ENCODE measurements around the gene INTS11.
"Not testable (repeated sequence)": the region's sequence is repeated elsewhere in the genome, so short reads cannot be mapped to it uniquely, and the experiment has no call there.

Gene INTS11

GRCh38 chr1:1318777-1319645 lies 5.4 kb downstream of the INTS11 start:
- H3K36me3 ChIP-seq (replicated peaks), result peaks cover 27% of the 10 kb centered on the region
- DNase-seq, result no peak
- peak overlapping the region; percentile 47 for H3K27ac ChIP-seq
- H3K27me3 ChIP-seq (replicated peaks), result no peaks in the 10 kb centered on the region
- no peak overlapping the region for H3K4me3 ChIP-seq (ENCODE audit: low read depth, low read length)
- in situ Hi-C loops (cut with HindIII; ENCODE audit: low pct_ligation_motif_present, low sequenced_read_pairs), result no loop called here
- TF ChIP-seq CTCF (IDR thresholded peaks at IDR 0.05; ENCODE audit: low read depth, low read length, missing control alignments), result no peak

- TF ChIP-seq CTCF (IDR thresholded peaks at IDR 0.05; ENCODE audit: low read depth, low read length, missing control alignments), result no peak
- H3K27ac ChIP-seq, result peak overlapping the region; percentile 47
- peaks cover 36% of the 10 kb centered on the region for H3K36me3 ChIP-seq (replicated peaks)
- DNase-seq, result peak; percentile 95
- in situ Hi-C loops (cut with HindIII; ENCODE audit: low pct_ligation_motif_present, low sequenced_read_pairs), result no loop called here
- no peaks in the 10 kb centered on the region for H3K27me3 ChIP-seq (replicated peaks)
- H3K4me3 ChIP-seq (ENCODE audit: low read depth, low read length), result no peak overlapping the region
Measured at GRCh38 chr1:1318131-1318652, 6.3 kb downstream of the INTS11 start.

- peaks cover 43% of the 10 kb centered on the region for H3K36me3 ChIP-seq (replicated peaks)
- no peak for DNase-seq
- H3K27me3 ChIP-seq (replicated peaks), result no peaks in the 10 kb centered on the region
- H3K4me3 ChIP-seq (ENCODE audit: low read depth, low read length), result no peak overlapping the region
- in situ Hi-C loops (cut with HindIII; ENCODE audit: low pct_ligation_motif_present, low sequenced_read_pairs), result no loop called here
- no peak overlapping the region for H3K27ac ChIP-seq
- TF ChIP-seq CTCF (IDR thresholded peaks at IDR 0.05; ENCODE audit: low read depth, low read length, missing control alignments), result no peak
Measured at GRCh38 chr1:1317420-1317819, 7.0 kb downstream of the INTS11 start.

- in situ Hi-C loops (cut with HindIII; ENCODE audit: low pct_ligation_motif_present, low sequenced_read_pairs); H3K27ac ChIP-seq; H3K4me3 ChIP-seq (ENCODE audit: low read depth, low read length); DNase-seq; H3K27me3 ChIP-seq (replicated peaks): not testable (repeated sequence)
- H3K36me3 ChIP-seq (replicated peaks), result peaks cover 53% of the 10 kb centered on the region
Measured at GRCh38 chr1:1316199-1316598, 8.3 kb downstream of the INTS11 start.

- in situ Hi-C loops (cut with HindIII; ENCODE audit: low pct_ligation_motif_present, low sequenced_read_pairs), result no loop called here
- no peak overlapping the region for H3K4me3 ChIP-seq (ENCODE audit: low read depth, low read length)
- TF ChIP-seq CTCF (IDR thresholded peaks at IDR 0.05; ENCODE audit: low read depth, low read length, missing control alignments), result no peak
Measured at GRCh38 chr1:1315435-1315954, 9.0 kb downstream of the INTS11 start.

GRCh38 chr1:1314678-1315335 lies 9.7 kb downstream of the INTS11 start:
- in situ Hi-C loops (cut with HindIII; ENCODE audit: low pct_ligation_motif_present, low sequenced_read_pairs), result no loop called here
- Histone ChIP-seq H3K4me3 (ENCODE audit: low read depth, low read length) (no peak overlapping the region), H3K36me3 (replicated peaks) (peaks cover 58% of the 10 kb centered on the region), H3K27me3 (replicated peaks) (no peaks in the 10 kb centered on the region), H3K27ac (no peak overlapping the region)
- no peak for TF ChIP-seq CTCF (IDR thresholded peaks at IDR 0.05; ENCODE audit: low read depth, low read length, missing control alignments)
- DNase-seq, result no peak

More at GRCh38 chr1:1315435-1315954, 9.0 kb downstream of the INTS11 start:
- no peak for DNase-seq
- H3K36me3 ChIP-seq (replicated peaks), result peaks cover 56% of the 10 kb centered on the region
- no peaks in the 10 kb centered on the region for H3K27me3 ChIP-seq (replicated peaks)
- no peak overlapping the region for H3K27ac ChIP-seq
